Fibroblast of the conjunctiva (primary cell): ENCODE data around the gene TIPRL.

Experiments
- DNase-seq: peaks from one replicate; pipeline ENCODE4 v3.0.0-alpha.2; 2010; ENCODE audit warnings: low read depth

TIPRL gene

GRCh38 chr1:168213349-168213748 lies 34.6 kb downstream of the TIPRL start:
- no peak for DNase-seq

GRCh38 chr1:168216171-168216570 lies 37.4 kb downstream of the TIPRL start:
- DNase-seq: no peak

GRCh38 chr1:168217664-168218063 lies 38.9 kb downstream of the TIPRL start:
- no peak for DNase-seq

GRCh38 chr1:168218658-168219057 lies 39.9 kb downstream of the TIPRL start:
- DNase-seq: no peak

- DNase-seq: no peak
Observed at GRCh38 chr1:168220470-168220871, 41.7 kb downstream of the TIPRL start.

GRCh38 chr1:168221275-168221674 lies 42.5 kb downstream of the TIPRL start:
- DNase-seq: no peak

GRCh38 chr1:168223261-168223660 lies 44.5 kb downstream of the TIPRL start:
- DNase-seq: no peak

- DNase-seq: no peak
Observed at GRCh38 chr1:168223681-168224540, 45.1 kb downstream of the TIPRL start.

- no peak for DNase-seq
Observed at GRCh38 chr1:168224991-168225390, 46.2 kb downstream of the TIPRL start.

- peak; percentile 60 for DNase-seq
Observed at GRCh38 chr1:168225476-168226190, 46.9 kb downstream of the TIPRL start, which contains the start of gene SFT2D2. Gene SFT2D2, plus strand, starts transcription at chr1:168226004. Its CDS starts 76 bp downstream, at chr1:168226080.

- DNase-seq: no peak
Observed at GRCh38 chr1:168227620-168228019, 48.9 kb downstream of the TIPRL start.

GRCh38 chr1:168229893-168230292 lies 51.1 kb downstream of the TIPRL start:
- DNase-seq: no peak

GRCh38 chr1:168230709-168231108 lies 51.9 kb downstream of the TIPRL start:
- DNase-seq: no peak

GRCh38 chr1:168234846-168235547 lies 56.2 kb downstream of the TIPRL start:
- no peak for DNase-seq

GRCh38 chr1:168235548-168235885 lies 56.8 kb downstream of the TIPRL start:
- DNase-seq: no peak

- no peak for DNase-seq
Observed at GRCh38 chr1:168235937-168236336, 57.2 kb downstream of the TIPRL start.

GRCh38 chr1:168236836-168237611 lies 58.3 kb downstream of the TIPRL start:
- DNase-seq: no peak

- no peak for DNase-seq
Observed at GRCh38 chr1:168243198-168243597, 64.4 kb downstream of the TIPRL start.

GRCh38 chr1:168243636-168244212 lies 65.0 kb downstream of the TIPRL start:
- no peak for DNase-seq

GRCh38 chr1:168245042-168245441 lies 66.3 kb downstream of the TIPRL start:
- no peak for DNase-seq

GRCh38 chr1:168246506-168246905 lies 67.7 kb downstream of the TIPRL start:
- no peak for DNase-seq
